ENCODE data around the gene IRAG1. TPM values are rescaled to one million over a fixed set of nuclear protein-coding genes. Genes with fewer than 3 reads are reported as not detected.

Gene IRAG1
- total and polyA plus RNA-seq, 2 experiments from 2014 or later, result 1.5 to 2.7 TPM

DNA sequence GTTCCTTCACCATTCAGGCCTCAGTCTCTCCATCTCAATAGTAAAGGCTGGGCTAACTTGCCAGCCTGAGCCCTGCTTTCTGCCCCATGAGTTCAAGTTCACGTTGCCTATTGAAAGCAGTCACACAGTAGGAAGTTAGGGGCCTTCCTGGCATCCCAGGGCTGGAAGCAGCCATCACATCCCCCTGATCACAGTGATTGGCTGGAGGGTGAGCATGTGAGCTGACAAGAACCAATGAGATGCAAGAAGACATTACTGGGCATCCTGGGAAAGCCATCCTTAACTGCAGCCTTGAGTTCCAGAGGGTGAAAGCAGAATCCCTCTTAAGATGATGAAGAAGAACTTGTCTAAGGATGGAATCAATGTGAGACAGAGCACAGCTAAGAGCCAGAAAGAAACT, 29.1 kb downstream of the IRAG1 start:
- Histone ChIP-seq H2AFZ (no peak overlapping the region), H4K20me1 (replicated peaks; ENCODE audit: insufficient read depth) (no peaks in the 10 kb centered on the region), H3K27ac (ENCODE audit: low read depth) (no peak overlapping the region), H3K4me3 (no peak overlapping the region), H3K4me1 (ENCODE audit: insufficient read depth) (no peaks in the 10 kb centered on the region), H3F3A (replicated peaks; ENCODE audit: low read depth) (no peaks in the 10 kb centered on the region), H3K9me2 (ENCODE audit: insufficient read depth) (no peaks in the 10 kb centered on the region; the same call in 1 of the 2 replicates), H3K4me2 (no peak overlapping the region), H3K36me3 (ENCODE audit: insufficient read depth) (no peaks in the 10 kb centered on the region), H3K27me3 (ENCODE audit: insufficient read depth) (no peaks in the 10 kb centered on the region), H3K79me2 (replicated peaks; ENCODE audit: insufficient read depth) (no peaks in the 10 kb centered on the region)
- Mint-ChIP-seq H3K27ac (no peak overlapping the region), H3K9me3 (no peaks in the 10 kb centered on the region), H3K36me3 (ENCODE audit: low read depth) (no peaks in the 10 kb centered on the region), H3K4me1 (no peaks in the 10 kb centered on the region), H3K4me3 (no peak overlapping the region), H3K27me3 (ENCODE audit: insufficient read depth, low read depth, poor library complexity) (peaks cover 4% of the 10 kb centered on the region)
- no peak for TF ChIP-seq STAT1 (IDR thresholded peaks at IDR 0.05; ENCODE audit: unreplicated experiment)
- TF ChIP-seq POLR2AphosphoS5 (IDR thresholded peaks at IDR 0.05; ENCODE audit: low read depth), result no peak
- no peak for TF ChIP-seq NANOG (IDR thresholded peaks at IDR 0.05; ENCODE audit: borderline replicate concordance)
- TF ChIP-seq, protein P1, sequence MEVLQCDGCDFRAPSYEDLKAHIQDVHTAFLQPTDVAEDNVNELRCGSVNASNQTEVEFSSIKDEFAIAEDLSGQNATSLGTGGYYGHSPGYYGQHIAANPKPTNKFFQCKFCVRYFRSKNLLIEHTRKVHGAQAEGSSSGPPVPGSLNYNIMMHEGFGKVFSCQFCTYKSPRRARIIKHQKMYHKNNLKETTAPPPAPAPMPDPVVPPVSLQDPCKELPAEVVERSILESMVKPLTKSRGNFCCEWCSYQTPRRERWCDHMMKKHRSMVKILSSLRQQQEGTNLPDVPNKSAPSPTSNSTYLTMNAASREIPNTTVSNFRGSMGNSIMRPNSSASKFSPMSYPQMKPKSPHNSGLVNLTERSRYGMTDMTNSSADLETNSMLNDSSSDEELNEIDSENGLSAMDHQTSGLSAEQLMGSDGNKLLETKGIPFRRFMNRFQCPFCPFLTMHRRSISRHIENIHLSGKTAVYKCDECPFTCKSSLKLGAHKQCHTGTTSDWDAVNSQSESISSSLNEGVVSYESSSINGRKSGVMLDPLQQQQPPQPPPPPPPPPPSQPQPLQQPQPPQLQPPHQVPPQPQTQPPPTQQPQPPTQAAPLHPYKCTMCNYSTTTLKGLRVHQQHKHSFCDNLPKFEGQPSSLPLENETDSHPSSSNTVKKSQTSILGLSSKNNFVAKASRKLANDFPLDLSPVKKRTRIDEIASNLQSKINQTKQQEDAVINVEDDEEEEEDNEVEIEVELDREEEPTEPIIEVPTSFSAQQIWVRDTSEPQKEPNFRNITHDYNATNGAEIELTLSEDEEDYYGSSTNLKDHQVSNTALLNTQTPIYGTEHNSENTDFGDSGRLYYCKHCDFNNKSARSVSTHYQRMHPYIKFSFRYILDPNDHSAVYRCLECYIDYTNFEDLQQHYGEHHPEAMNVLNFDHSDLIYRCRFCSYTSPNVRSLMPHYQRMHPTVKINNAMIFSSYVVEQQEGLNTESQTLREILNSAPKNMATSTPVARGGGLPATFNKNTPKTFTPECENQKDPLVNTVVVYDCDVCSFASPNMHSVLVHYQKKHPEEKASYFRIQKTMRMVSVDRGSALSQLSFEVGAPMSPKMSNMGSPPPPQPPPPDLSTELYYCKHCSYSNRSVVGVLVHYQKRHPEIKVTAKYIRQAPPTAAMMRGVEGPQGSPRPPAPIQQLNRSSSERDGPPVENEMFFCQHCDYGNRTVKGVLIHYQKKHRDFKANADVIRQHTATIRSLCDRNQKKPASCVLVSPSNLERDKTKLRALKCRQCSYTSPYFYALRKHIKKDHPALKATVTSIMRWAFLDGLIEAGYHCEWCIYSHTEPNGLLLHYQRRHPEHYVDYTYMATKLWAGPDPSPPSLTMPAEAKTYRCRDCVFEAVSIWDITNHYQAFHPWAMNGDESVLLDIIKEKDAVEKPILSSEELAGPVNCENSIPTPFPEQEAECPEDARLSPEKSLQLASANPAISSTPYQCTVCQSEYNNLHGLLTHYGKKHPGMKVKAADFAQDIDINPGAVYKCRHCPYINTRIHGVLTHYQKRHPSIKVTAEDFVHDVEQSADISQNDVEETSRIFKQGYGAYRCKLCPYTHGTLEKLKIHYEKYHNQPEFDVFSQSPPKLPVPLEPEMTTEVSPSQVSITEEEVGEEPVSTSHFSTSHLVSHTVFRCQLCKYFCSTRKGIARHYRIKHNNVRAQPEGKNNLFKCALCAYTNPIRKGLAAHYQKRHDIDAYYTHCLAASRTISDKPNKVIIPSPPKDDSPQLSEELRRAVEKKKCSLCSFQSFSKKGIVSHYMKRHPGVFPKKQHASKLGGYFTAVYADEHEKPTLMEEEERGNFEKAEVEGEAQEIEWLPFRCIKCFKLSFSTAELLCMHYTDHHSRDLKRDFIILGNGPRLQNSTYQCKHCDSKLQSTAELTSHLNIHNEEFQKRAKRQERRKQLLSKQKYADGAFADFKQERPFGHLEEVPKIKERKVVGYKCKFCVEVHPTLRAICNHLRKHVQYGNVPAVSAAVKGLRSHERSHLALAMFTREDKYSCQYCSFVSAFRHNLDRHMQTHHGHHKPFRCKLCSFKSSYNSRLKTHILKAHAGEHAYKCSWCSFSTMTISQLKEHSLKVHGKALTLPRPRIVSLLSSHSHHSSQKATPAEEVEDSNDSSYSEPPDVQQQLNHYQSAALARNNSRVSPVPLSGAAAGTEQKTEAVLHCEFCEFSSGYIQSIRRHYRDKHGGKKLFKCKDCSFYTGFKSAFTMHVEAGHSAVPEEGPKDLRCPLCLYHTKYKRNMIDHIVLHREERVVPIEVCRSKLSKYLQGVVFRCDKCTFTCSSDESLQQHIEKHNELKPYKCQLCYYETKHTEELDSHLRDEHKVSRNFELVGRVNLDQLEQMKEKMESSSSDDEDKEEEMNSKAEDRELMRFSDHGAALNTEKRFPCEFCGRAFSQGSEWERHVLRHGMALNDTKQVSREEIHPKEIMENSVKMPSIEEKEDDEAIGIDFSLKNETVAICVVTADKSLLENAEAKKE (CRISPR knock-in tag; IDR thresholded peaks at IDR 0.05), result no peak
- no peak for TF ChIP-seq JUNB (IDR thresholded peaks at IDR 0.05; ENCODE audit: unreplicated experiment)
- no peak for TF ChIP-seq ZNF114 (CRISPR knock-in tag; IDR thresholded peaks at IDR 0.05)
- no peak for TF ChIP-seq EZH2 (IDR thresholded peaks at IDR 0.05; ENCODE audit: low read depth, unreplicated experiment)
- no peak for TF ChIP-seq CREB1 (CRISPR knock-in tag; IDR thresholded peaks at IDR 0.05; ENCODE audit: low read depth)
- TF ChIP-seq ZNF331 (CRISPR knock-in tag; IDR thresholded peaks at IDR 0.05; ENCODE audit: low read depth), result no peak
- TF ChIP-seq, protein P2, sequence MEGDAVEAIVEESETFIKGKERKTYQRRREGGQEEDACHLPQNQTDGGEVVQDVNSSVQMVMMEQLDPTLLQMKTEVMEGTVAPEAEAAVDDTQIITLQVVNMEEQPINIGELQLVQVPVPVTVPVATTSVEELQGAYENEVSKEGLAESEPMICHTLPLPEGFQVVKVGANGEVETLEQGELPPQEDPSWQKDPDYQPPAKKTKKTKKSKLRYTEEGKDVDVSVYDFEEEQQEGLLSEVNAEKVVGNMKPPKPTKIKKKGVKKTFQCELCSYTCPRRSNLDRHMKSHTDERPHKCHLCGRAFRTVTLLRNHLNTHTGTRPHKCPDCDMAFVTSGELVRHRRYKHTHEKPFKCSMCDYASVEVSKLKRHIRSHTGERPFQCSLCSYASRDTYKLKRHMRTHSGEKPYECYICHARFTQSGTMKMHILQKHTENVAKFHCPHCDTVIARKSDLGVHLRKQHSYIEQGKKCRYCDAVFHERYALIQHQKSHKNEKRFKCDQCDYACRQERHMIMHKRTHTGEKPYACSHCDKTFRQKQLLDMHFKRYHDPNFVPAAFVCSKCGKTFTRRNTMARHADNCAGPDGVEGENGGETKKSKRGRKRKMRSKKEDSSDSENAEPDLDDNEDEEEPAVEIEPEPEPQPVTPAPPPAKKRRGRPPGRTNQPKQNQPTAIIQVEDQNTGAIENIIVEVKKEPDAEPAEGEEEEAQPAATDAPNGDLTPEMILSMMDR (conservative IDR thresholded peaks at IDR 0.05; ENCODE audit: low read depth in 2 of 2), result no peak
- no peak for TF ChIP-seq EZH2phosphoT487 (IDR thresholded peaks at IDR 0.05; ENCODE audit: unreplicated experiment)
- TF ChIP-seq, protein P3, sequence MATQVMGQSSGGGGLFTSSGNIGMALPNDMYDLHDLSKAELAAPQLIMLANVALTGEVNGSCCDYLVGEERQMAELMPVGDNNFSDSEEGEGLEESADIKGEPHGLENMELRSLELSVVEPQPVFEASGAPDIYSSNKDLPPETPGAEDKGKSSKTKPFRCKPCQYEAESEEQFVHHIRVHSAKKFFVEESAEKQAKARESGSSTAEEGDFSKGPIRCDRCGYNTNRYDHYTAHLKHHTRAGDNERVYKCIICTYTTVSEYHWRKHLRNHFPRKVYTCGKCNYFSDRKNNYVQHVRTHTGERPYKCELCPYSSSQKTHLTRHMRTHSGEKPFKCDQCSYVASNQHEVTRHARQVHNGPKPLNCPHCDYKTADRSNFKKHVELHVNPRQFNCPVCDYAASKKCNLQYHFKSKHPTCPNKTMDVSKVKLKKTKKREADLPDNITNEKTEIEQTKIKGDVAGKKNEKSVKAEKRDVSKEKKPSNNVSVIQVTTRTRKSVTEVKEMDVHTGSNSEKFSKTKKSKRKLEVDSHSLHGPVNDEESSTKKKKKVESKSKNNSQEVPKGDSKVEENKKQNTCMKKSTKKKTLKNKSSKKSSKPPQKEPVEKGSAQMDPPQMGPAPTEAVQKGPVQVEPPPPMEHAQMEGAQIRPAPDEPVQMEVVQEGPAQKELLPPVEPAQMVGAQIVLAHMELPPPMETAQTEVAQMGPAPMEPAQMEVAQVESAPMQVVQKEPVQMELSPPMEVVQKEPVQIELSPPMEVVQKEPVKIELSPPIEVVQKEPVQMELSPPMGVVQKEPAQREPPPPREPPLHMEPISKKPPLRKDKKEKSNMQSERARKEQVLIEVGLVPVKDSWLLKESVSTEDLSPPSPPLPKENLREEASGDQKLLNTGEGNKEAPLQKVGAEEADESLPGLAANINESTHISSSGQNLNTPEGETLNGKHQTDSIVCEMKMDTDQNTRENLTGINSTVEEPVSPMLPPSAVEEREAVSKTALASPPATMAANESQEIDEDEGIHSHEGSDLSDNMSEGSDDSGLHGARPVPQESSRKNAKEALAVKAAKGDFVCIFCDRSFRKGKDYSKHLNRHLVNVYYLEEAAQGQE (IDR thresholded peaks at IDR 0.05; ENCODE audit: unreplicated experiment), result no peak
- TF ChIP-seq, protein P4, sequence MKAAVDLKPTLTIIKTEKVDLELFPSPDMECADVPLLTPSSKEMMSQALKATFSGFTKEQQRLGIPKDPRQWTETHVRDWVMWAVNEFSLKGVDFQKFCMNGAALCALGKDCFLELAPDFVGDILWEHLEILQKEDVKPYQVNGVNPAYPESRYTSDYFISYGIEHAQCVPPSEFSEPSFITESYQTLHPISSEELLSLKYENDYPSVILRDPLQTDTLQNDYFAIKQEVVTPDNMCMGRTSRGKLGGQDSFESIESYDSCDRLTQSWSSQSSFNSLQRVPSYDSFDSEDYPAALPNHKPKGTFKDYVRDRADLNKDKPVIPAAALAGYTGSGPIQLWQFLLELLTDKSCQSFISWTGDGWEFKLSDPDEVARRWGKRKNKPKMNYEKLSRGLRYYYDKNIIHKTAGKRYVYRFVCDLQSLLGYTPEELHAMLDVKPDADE (IDR thresholded peaks at IDR 0.05), result no peak
- DNase-seq (ENCODE audit: low spot score), result no peak
- ATAC-seq, result no peak
